Measurements from ENCODE around the gene RXFP1.

The RXFP1 gene

DNA sequence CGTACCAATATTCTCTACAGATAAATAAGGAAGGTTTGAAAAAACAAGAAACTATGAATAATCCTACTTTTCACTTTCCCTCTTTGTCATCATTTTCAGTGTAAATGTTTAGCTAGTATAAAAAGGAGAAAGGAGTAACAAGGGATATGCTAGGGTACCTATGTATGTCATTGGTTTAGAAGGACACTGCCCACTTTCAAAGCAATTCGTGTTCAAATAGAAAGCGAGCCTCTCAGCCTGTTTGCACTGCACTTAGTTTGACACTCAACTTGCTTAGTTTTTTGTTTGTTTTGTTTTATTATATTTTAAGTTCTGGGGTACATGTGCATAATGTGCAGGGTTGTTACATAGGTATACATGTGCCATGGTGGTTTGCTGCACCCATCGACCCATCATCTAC lies 21.6 kb upstream of the RXFP1 start:
- H3K27ac ChIP-seq, result no peak overlapping the region
- H3K4me3 ChIP-seq, result no peak overlapping the region
- DNase-seq (ENCODE audit: low spot score), result no peak
- no peak for TF ChIP-seq CTCF (IDR thresholded peaks at IDR 0.05)

DNA sequence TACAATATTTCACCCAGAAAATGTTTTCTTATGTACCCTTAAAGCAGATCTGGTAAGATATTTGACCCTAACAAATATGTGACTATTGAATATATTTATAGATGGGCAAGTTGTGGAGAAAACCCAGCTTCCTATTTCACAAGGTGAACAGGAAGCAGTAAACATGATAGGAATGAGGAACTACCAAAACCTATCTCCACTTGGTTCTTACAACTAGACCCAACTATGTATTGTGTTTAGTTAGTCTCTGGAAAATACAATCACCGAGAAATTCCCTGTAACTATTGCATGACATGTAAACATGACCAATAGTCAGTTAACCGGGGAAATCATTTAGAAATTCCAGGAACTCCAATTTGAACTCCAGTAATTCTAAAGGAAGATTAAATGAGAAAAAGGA lies 8.4 kb upstream of the RXFP1 start:
- Histone ChIP-seq H3K4me3 (no peak overlapping the region), H3K27ac (no peak overlapping the region)
- no peak for DNase-seq (ENCODE audit: low spot score)
- TF ChIP-seq CTCF (IDR thresholded peaks at IDR 0.05), result no peak

DNA sequence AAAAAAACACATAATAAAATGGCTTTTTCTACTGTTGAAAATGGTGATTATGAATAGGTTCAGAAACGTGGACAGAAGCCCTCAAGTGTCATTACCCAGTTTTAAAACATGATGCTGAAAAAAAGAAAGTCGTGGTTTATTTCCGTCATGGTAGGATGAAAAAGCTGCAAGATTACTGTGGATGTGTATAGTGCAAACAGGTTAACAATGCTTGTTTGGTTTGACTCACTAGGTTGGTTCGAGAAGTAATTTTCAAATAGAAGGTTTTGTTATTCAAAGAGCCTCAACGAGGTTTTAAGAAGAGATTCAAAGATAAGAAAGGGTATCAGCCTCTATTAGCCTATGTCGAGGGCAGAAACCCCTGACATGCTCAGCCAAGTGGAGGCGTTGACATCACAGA lies 2.5 kb upstream of the RXFP1 start:
- no peak for TF ChIP-seq CTCF (IDR thresholded peaks at IDR 0.05)
- DNase-seq (ENCODE audit: low spot score), result no peak
- Histone ChIP-seq H3K4me3 (no peak overlapping the region), H3K27ac (no peak overlapping the region)

DNA sequence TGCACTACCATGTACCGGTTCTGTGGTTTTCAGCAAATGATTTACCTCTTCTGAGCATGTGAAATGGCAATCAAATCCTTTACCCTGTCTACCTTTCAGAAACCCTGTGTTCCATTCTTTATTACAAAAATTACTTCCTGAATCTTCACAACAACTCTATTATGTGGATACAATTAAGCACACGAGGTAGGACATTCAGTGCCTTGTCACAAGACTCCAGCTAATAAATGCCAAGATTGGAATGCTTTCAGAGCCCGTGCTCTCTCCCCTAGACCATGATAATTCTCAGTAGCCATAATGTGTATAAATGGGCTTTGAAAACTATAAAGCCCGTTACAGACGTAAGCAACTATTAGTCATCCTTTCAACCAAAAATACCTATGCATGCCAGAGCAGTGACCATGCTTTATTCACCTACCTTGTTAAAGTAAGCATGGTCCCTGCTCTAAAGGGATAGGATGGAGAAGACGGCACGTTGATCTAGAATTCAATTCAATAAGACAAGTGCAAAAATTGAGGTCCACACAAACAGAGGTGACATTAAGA lies 2.4 kb downstream of the RXFP1 start:
- Histone ChIP-seq H3K27ac (no peak overlapping the region), H3K4me3 (no peak overlapping the region)
- no peak for TF ChIP-seq CTCF (IDR thresholded peaks at IDR 0.05)
- no peak for DNase-seq (ENCODE audit: low spot score)

- Histone ChIP-seq H3K4me3 (no peak overlapping the region), H3K27ac (no peak overlapping the region)
- no peak for DNase-seq (ENCODE audit: low spot score)
- no peak for TF ChIP-seq CTCF (IDR thresholded peaks at IDR 0.05)
Measured at GRCh38 chr4:158527516-158527915, 5.8 kb downstream of the RXFP1 start.

DNA sequence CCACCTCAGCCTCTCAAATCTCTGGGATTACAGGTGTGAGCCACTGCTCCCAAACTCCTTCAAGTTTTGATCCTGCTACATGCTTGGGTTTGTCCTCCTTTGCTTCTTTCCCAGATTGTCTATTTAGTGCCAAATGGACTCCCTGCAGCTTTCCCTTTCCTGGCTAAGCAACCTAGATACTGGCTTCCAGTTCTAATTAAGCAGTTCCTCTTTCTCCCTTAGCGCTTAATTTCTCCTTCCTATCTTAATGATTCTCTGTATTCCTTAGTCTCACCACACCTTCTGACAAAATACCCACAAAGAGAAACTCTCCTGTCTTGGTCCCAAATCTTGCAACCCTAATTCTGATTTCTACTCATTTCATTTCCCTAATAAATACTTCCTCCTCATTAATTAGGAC lies 7.8 kb downstream of the RXFP1 start:
- Histone ChIP-seq H3K27ac (no peak overlapping the region), H3K4me3 (no peak overlapping the region)
- no peak for DNase-seq (ENCODE audit: low spot score)
- TF ChIP-seq CTCF (IDR thresholded peaks at IDR 0.05), result no peak

DNA sequence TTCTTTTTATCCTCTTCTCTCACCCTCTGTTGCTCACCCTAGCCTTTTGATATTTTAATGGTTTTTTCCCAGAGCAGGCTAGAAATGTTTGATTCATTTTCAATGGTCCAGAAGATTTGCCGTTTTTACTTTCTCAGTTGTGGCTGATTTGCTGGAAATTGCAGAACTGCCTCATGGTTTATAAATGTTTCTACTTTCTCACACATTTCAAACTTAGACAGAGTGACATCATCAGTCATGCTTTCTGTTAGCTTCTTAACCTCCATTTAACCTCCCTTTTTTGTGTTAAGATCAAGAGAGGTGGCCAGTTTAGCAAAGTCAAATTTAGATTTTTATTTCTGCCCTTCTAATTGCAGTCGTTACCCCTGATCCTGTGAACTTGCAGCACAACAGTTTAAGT lies 8.7 kb downstream of the RXFP1 start:
- H3K27ac ChIP-seq, result no peak overlapping the region
- TF ChIP-seq CTCF (IDR thresholded peaks at IDR 0.05), result no peak
- H3K4me3 ChIP-seq, result no peak overlapping the region
- DNase-seq (ENCODE audit: low spot score), result no peak
